HepG2 (cell line): ENCODE results near the gene CIB2. TPM values are rescaled to one million over a fixed set of nuclear protein-coding genes. Genes with fewer than 3 reads are reported as not detected.

Source experiments
- ATAC-seq: fragments of 200-7000 bp; cut with Tn5 transposase; 3 replicates; pipeline ENCODE4 v1.9.1; 2020; ENCODE audit warnings: mild to moderate bottlenecking, moderate library complexity
- BruUV-seq: library from RNA; stranded (reverse); fragments of 400-500 nt; replicated peaks from 2 replicates; lab custom pipeline; 2021; lab: Mats Ljungman, UMichigan
- CTCF ChIA-PET: fragments of 300-600 bp; formaldehyde crosslinking; extraction: SDS; loops from one replicate; lab custom pipeline; 2021; ENCODE audit warnings: low total read pairs, inconsistent platforms, low intra/inter-chr PET ratio; lab: Yijun Ruan, JAX
- POLR2A ChIA-PET: fragments of 350-600 bp; sonication (Branson Sonifier 250); formaldehyde crosslinking; loops from one replicate; lab custom pipeline; 2020; ENCODE audit warnings: antibody characterized with exemption, inconsistent platforms; lab: Yijun Ruan, JAX
- DNase-seq: peaks from one replicate; pipeline ENCODE4 v3.0.0-alpha.2; 2015; ENCODE audit warnings: low spot score
- FAIRE-seq: peaks from 3 replicates; lab custom pipeline; 2011; peaks lifted over from hg19 to GRCh38; lab: Jason Lieb, UNC
- H2AFZ ChIP-seq: one replicate; pipeline ENCODE4 v1.6.1; 2011; ENCODE audit warnings: low read length, inconsistent platforms
- H3K27ac ChIP-seq: fragments of 300-600 bp; 3 replicates; pipeline ENCODE4 v1.8.0; 2011; ENCODE audit warnings: mixed run types, mild to moderate bottlenecking, mixed read lengths, low read length, inconsistent platforms; ENCODE audit not compliant: insufficient read depth; ENCODE audit errors: extremely low read length
- H3K27me3 ChIP-seq, 2 experiments: fragments of 200-600 bp in 1 of 2; 2 replicates in 1 of 2; 3 replicates in 1 of 2; pipeline versions ENCODE4 v1.6.0 to v1.8.0; 2011; ENCODE audit warnings: low read length in 2 of 2, mild to moderate bottlenecking in 2 of 2, moderate library complexity in 2 of 2, inconsistent platforms in 1 of 2; ENCODE audit not compliant: insufficient read depth in 2 of 2, control insufficient read depth in 1 of 2
- H3K36me3 ChIP-seq, 2 experiments: fragments of 200-600 bp in 1 of 2; replicated peaks in 1 of 2; 2 replicates in 1 of 2; 3 replicates in 1 of 2; pipeline versions ENCODE4 v1.5.1 to v1.8.0; 2011; ENCODE audit warnings: low read length in 2 of 2, inconsistent platforms in 1 of 2; ENCODE audit not compliant: insufficient read depth in 2 of 2, control insufficient read depth in 1 of 2
- H3K4me1 ChIP-seq: 2 replicates; pipeline ENCODE4 v1.5.1; 2012; ENCODE audit warnings: low read length, inconsistent platforms; ENCODE audit not compliant: insufficient read depth
- H3K4me2 ChIP-seq: 2 replicates; pipeline ENCODE4 v1.6.0; 2011; ENCODE audit warnings: low read depth, low read length, inconsistent platforms
- H3K4me3 ChIP-seq, 3 experiments: fragments of 200-600 bp in 1 of 3; sonication (generic), shearing (Covaris generic) in 1 of 3; replicated peaks in 1 of 3; 2 replicates each; pipeline ENCODE4 v1.5.1; 2011 to 2016; ENCODE audit warnings: low read length in 3 of 3, inconsistent platforms in 2 of 3, low read depth in 2 of 3, mild to moderate bottlenecking in 2 of 3, control low read depth in 1 of 3, mixed read lengths in 1 of 3; ENCODE audit not compliant: insufficient read depth in 1 of 3
- H3K79me2 ChIP-seq: one replicate; pipeline ENCODE4 v1.6.1; 2011; ENCODE audit warnings: low read length, inconsistent platforms; ENCODE audit not compliant: insufficient read depth
- H3K9ac ChIP-seq: 2 replicates; pipeline ENCODE4 v1.6.0; 2011; ENCODE audit warnings: mild to moderate bottlenecking, low read depth, low read length, inconsistent platforms; ENCODE audit not compliant: insufficient read depth
- H3K9me3 ChIP-seq: 2 replicates; pipeline ENCODE4 v1.5.1; 2012; ENCODE audit warnings: mild to moderate bottlenecking, low read length
- H4K20me1 ChIP-seq: 2 replicates; pipeline ENCODE4 v1.6.0; 2011; ENCODE audit warnings: inconsistent platforms, mild to moderate bottlenecking, low read length, moderate library complexity; ENCODE audit not compliant: insufficient read depth
- AGO2 ChIP-seq: fragments of 200-400 bp; formaldehyde crosslinking; optimal IDR thresholded peaks from 2 replicates; pipeline ENCODE3; 2017; ENCODE audit warnings: mild to moderate bottlenecking, low read depth, low read length, moderate library complexity
- CTCF ChIP-seq: sonication (generic); formaldehyde crosslinking; IDR thresholded peaks from 2 replicates; pipeline ENCODE4 v1.5.0; 2020; ENCODE audit warnings: mild to moderate bottlenecking, missing genetic modification reagents, moderate library complexity
- HOXA9 ChIP-seq: sonication (generic); formaldehyde crosslinking; IDR thresholded peaks from 2 replicates; pipeline ENCODE4 v1.8.1; 2022; ENCODE audit warnings: missing genetic modification reagents, mild to moderate bottlenecking, moderate library complexity, borderline replicate concordance
- KLF12 ChIP-seq: sonication (generic); formaldehyde crosslinking; IDR thresholded peaks from 2 replicates; pipeline ENCODE4 v1.4.0; 2020; ENCODE audit warnings: missing genetic modification reagents, borderline replicate concordance
- ZFP1 ChIP-seq: IDR thresholded peaks from 2 replicates; pipeline ENCODE4 v1.6.1; 2016
- ZNF234 ChIP-seq: sonication (generic); formaldehyde crosslinking; conservative IDR thresholded peaks from 2 replicates; pipeline ENCODE4 v1.5.1; 2020; ENCODE audit warnings: mild to moderate bottlenecking, missing genetic modification reagents
- ZNF562 ChIP-seq: sonication (generic); formaldehyde crosslinking; IDR thresholded peaks from 2 replicates; pipeline ENCODE4 v1.8.0; 2022; ENCODE audit warnings: missing genetic modification reagents, borderline replicate concordance
- ZNF629 ChIP-seq: sonication (generic); formaldehyde crosslinking; conservative IDR thresholded peaks from 2 replicates; pipeline ENCODE4 v1.5.0; 2020; ENCODE audit warnings: missing genetic modification reagents
- WGBS: methylation state at CpG from one replicate; pipeline ENCODE4 v1.1.6; 2017; ENCODE audit warnings: low lambda C conversion rate; 5-methylcytosine and 5-hydroxymethylcytosine counted together
- in situ Hi-C: cut with HindIII; loops from 2 replicates; pipeline ENCODE4 v1.10.0; 2017; ENCODE audit warnings: low pct_unique_long_range_greater_than_20kb; ENCODE audit not compliant: extremely low pct_ligation_motif_present
- intact Hi-C: fragments of 100-400 bp; cut with micrococcal nuclease; formaldehyde crosslinking; loops from one replicate; pipeline ENCODE4 v1.10.0; 2022; ENCODE audit not compliant: unreplicated experiment
- polyA plus RNA-seq, 8 experiments: library from polyadenylated mRNA; depleted of rRNA in 3 of 8; stranded (reverse) in 7 of 8; unstranded in 1 of 8; fragments of >200 nt; fragmentation: Illumina TruSeq in 4 of 8; extraction: Trizol in 4 of 8; gene quantifications; 2 replicates each; pipeline versions ENCODE4 v1.2.1 to v1.2.3, GENCODE V29; 2011 to 2016; ENCODE audit warnings: low read depth in 4 of 8, missing spikeins in 1 of 8, mixed read lengths in 1 of 8; ENCODE audit not compliant: insufficient read depth in 1 of 8
- total RNA-seq, 5 experiments: library from RNA; depleted of rRNA; stranded (reverse); fragments of >200 nt; fragmentation: Illumina TruSeq; extraction: Trizol; gene quantifications; 2 replicates each; pipeline ENCODE4 v1.2.3, GENCODE V29; 2016; ENCODE audit warnings: low read depth in 1 of 5

The CIB2 gene
- total and polyA plus RNA-seq, 2 of the 13 experiments (the other 11 are each of a cell fraction or from before 2014, with no cell fraction given) = 1.4 to 1.5 TPM

DNA sequence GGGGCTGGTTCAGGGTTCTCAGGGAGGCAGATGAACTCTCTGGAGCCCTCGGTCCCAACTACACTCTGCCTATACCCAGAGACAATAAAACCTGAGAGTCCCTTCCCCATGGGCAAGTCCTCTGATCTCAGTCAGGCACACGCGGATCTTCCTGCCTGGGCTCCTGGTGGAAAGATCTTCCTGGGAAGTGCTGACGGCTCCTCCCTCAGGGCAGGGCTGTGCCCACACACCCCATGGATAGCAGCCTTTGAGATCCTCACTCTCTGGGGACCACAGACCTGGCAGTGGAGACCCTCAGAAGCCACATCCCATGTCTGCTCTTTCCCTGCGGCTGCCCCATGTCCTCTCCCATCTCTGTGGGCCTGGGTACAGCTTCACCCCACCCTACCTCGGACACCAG, 28.5 kb downstream of the CIB2 start:
- in situ Hi-C loops = no loop called here
- POLR2A ChIA-PET = no interaction called here
- Histone ChIP-seq H3K4me3 (no peak overlapping the region), H3K27ac (no peak overlapping the region), H3K9me3 (no peaks in the 10 kb centered on the region), H3K4me2 (no peak overlapping the region), H2AFZ (no peak overlapping the region), H4K20me1 (no peaks in the 10 kb centered on the region), H3K36me3 (no peaks in the 10 kb centered on the region), H3K9ac (no peak overlapping the region), H3K27me3 (peaks cover 0 to 4% of the 10 kb centered on the region in 2 experiments; a peak in 2 of 5 replicates), H3K79me2 (no peaks in the 10 kb centered on the region), H3K4me1 (peaks cover 31% of the 10 kb centered on the region)
- TF ChIP-seq ZNF562 (CRISPR knock-in tag) = no peak
- TF ChIP-seq KLF12 (CRISPR knock-in tag) = no peak
- TF ChIP-seq AGO2 = no peak
- TF ChIP-seq CTCF (CRISPR knock-in tag) = 0 out of 2 replicates have a peak, but pooled peaks have one; percentile 8
- BruUV-seq = no TSS peak
- ATAC-seq = no peak
- no peak for FAIRE-seq
- no peak for DNase-seq
- intact Hi-C loops = no loop called here
- 28% methylated on average over 6 of the region's 6 CpGs for WGBS
- CTCF ChIA-PET = no interaction called here

GRCh38 chr15:78102211-78102610, 29.0 kb downstream of the CIB2 start:
- no peak overlapping the region for H2AFZ ChIP-seq
- H3K27ac ChIP-seq = no peak overlapping the region
- no peaks in the 10 kb centered on the region for H3K79me2 ChIP-seq
- peak; percentile 40; the same call in 1 of the 2 replicates for TF ChIP-seq ZNF629
- no peak for TF ChIP-seq ZFP1
- TF ChIP-seq HOXA9 = no peak
- TF ChIP-seq ZNF234 (CRISPR knock-in tag) = no peak
- DNase-seq (no peak), ATAC-seq (no peak), FAIRE-seq (no peak)
- peaks cover 0 to 4% of the 10 kb centered on the region in 2 experiments; a peak in 2 of 5 replicates for H3K27me3 ChIP-seq
- POLR2A ChIA-PET = no interaction called here
- H3K4me3 ChIP-seq = no peak overlapping the region
- no TSS peak for BruUV-seq
- no peak overlapping the region for H3K9ac ChIP-seq
- CTCF ChIA-PET = no interaction called here
- no peak overlapping the region for H3K4me2 ChIP-seq
- no peaks in the 10 kb centered on the region for H3K36me3 ChIP-seq
- H3K4me1 ChIP-seq = peaks cover 31% of the 10 kb centered on the region
- 3% methylated on average over 1 of the region's 1 CpG for WGBS
- intact Hi-C loops = no loop called here
- no peaks in the 10 kb centered on the region for H3K9me3 ChIP-seq
- H4K20me1 ChIP-seq = no peaks in the 10 kb centered on the region
- in situ Hi-C loops = no loop called here
